Retinal pigment epithelial cell (primary cell): ENCODE data around the gene IL11.

Experiments used
- DNase-seq: peaks from one replicate; pipeline ENCODE4 v3.0.0-alpha.2; 2010; ENCODE audit warnings: low read depth
- H3K4me3 ChIP-seq: 2 replicates; pipeline ENCODE4 v1.5.1; 2011; ENCODE audit warnings: mild to moderate bottlenecking, low read length, control low read depth, moderate library complexity
- CTCF ChIP-seq: conservative IDR thresholded peaks from 2 replicates; pipeline ENCODE4 v1.5.1; 2011; ENCODE audit warnings: low read depth, low read length, control low read depth, inconsistent platforms

Gene IL11

GRCh38 chr19:55362174-55362989 is 7.9 kb downstream of the IL11 start:
- H3K4me3 ChIP-seq, result no peak overlapping the region
- no peak for TF ChIP-seq CTCF
- DNase-seq, result no peak

- H3K4me3 ChIP-seq, result no peak overlapping the region
- no peak for TF ChIP-seq CTCF
- no peak for DNase-seq
Measured at GRCh38 chr19:55360902-55361301, 9.4 kb downstream of the IL11 start.

- DNase-seq, result no peak
- no peak for TF ChIP-seq CTCF
- no peak overlapping the region for H3K4me3 ChIP-seq
Measured at GRCh38 chr19:55358943-55359908, 11.0 kb downstream of the IL11 start.

GRCh38 chr19:55358493-55358892 is 11.8 kb downstream of the IL11 start:
- TF ChIP-seq CTCF, result no peak
- H3K4me3 ChIP-seq, result no peak overlapping the region
- DNase-seq, result no peak

GRCh38 chr19:55355213-55355821 is 14.9 kb downstream of the IL11 start:
- H3K4me3 ChIP-seq, result no peak overlapping the region
- TF ChIP-seq CTCF, result no peak
- no peak for DNase-seq

GRCh38 chr19:55354698-55355212 is 15.5 kb downstream of the IL11 start, which contains the start of gene COX6B2:
COX6B2 (minus strand) TSS chr19:55354719; CDS start chr19:55354521, 198 bp downstream.
- TF ChIP-seq CTCF, result no peak
- peak within 1 kb of the TSS; percentile 51 for H3K4me3 ChIP-seq
- no peak for DNase-seq
